Measurements from ENCODE around the gene PTK6. TPM values are rescaled to one million over a fixed set of nuclear protein-coding genes. Genes with fewer than 3 reads are reported as not detected.
"Not testable (repeated sequence)": the region's sequence is repeated elsewhere in the genome, so short reads cannot be mapped to it uniquely, and the experiment has no call there.

The PTK6 gene
- total and polyA plus RNA-seq, 8 donors: 0.61 to 4.5 (median 1.2) TPM

GRCh38 chr20:63572788-63573646 is 35.8 kb upstream of the PTK6 start:
- DNase-seq (peak in 2 of 6 donors; percentile 39 to 74), ATAC-seq (peak in 3 of 4 donors; percentile 3 to 7 (median 5)), FAIRE-seq (no peak)
- H3K4me1 ChIP-seq: peaks cover 0 to 8% (median 7%) of the 10 kb centered on the region in 3 donors
- no peaks in the 10 kb centered on the region for H3K36me3 ChIP-seq
- WGBS, 2 donors: 86 to 87% methylated on average over 34 of the region's 34 CpGs
- intact Hi-C loops (cut with DNase I): no loop called here
- H3K4me3 ChIP-seq: peak overlapping the region; percentile 73 to 98 (median 76)
- no peak for TF ChIP-seq CTCF (IDR thresholded peaks at IDR 0.05)
- no peaks in the 10 kb centered on the region for H3K9me3 ChIP-seq
- no peaks in the 10 kb centered on the region for H3K27me3 ChIP-seq
- H3K27ac ChIP-seq: no peak overlapping the region

GRCh38 chr20:63572071-63572787 is 35.1 kb upstream of the PTK6 start:
- H3K36me3 ChIP-seq: no peaks in the 10 kb centered on the region
- peaks cover 0 to 8% (median 7%) of the 10 kb centered on the region in 3 donors for H3K4me1 ChIP-seq
- ATAC-seq (no peak), FAIRE-seq (no peak), DNase-seq (peak in 2 of 6 donors; percentile 40 to 74)
- no peak overlapping the region for H3K27ac ChIP-seq
- intact Hi-C loops (cut with DNase I): no loop called here
- no peaks in the 10 kb centered on the region for H3K9me3 ChIP-seq
- H3K27me3 ChIP-seq: no peaks in the 10 kb centered on the region
- no peak overlapping the region for H3K4me3 ChIP-seq
- TF ChIP-seq CTCF (IDR thresholded peaks at IDR 0.05): no peak
- WGBS, 2 donors: 88 to 89% methylated on average over 38 to 48 of the region's 48 CpGs

- FAIRE-seq; H3K27ac ChIP-seq; H3K4me3 ChIP-seq; H3K4me1 ChIP-seq; intact Hi-C loops (cut with DNase I); H3K36me3 ChIP-seq; H3K27me3 ChIP-seq; DNase-seq; ATAC-seq; H3K9me3 ChIP-seq: not testable (repeated sequence)
- WGBS, 2 donors: 55 to 62% methylated on average over 3 to 8 of the region's 11 CpGs
Observed at GRCh38 chr20:63571087-63571478, 33.9 kb upstream of the PTK6 start.

GRCh38 chr20:63570281-63571086 is 33.3 kb upstream of the PTK6 start:
- ATAC-seq: no peak
- no peak for FAIRE-seq
- H3K4me3 ChIP-seq: no peak overlapping the region
- no peaks in the 10 kb centered on the region for H3K36me3 ChIP-seq
- peak in 2 of 6 donors; percentile 38 to 64 for DNase-seq
- intact Hi-C loops (cut with DNase I): no loop called here
- no peaks in the 10 kb centered on the region for H3K27me3 ChIP-seq
- no peak overlapping the region for H3K27ac ChIP-seq
- no peak for TF ChIP-seq CTCF (IDR thresholded peaks at IDR 0.05)
- H3K4me1 ChIP-seq: peaks cover 0 to 8% (median 7%) of the 10 kb centered on the region in 3 donors
- no peaks in the 10 kb centered on the region for H3K9me3 ChIP-seq
- WGBS, 2 donors: 90 to 93% methylated on average over 28 of the region's 28 CpGs
